Measurements from ENCODE around the gene TRERF1. TPM values are rescaled to one million over a fixed set of nuclear protein-coding genes. Genes with fewer than 3 reads are reported as not detected.

TRERF1 gene
- total and polyA plus RNA-seq, 7 donors = 0.21 to 0.99 (median 0.44) TPM

GRCh38 chr6:42441697-42442081, 10.0 kb downstream of the TRERF1 start:
- H3K27ac ChIP-seq = no peak overlapping the region

GRCh38 chr6:42440778-42441696, 10.7 kb downstream of the TRERF1 start:
- TF ChIP-seq CTCF (IDR thresholded peaks at IDR 0.05) = no peak
- no peaks in the 10 kb centered on the region for H3K9me3 ChIP-seq
- no peak overlapping the region for H3K27ac ChIP-seq
- no peaks in the 10 kb centered on the region for H3K27me3 ChIP-seq (ENCODE audit: insufficient read depth in 3 of 3, low read length in 2 of 3)
- H3K4me3 ChIP-seq = no peak overlapping the region
- intact Hi-C loops (cut with DNase I) = no loop called here
- ATAC-seq = no peak
- peaks cover 3% of the 10 kb centered on the region for H3K4me1 ChIP-seq
- no peaks in the 10 kb centered on the region for H3K36me3 ChIP-seq (ENCODE audit: insufficient read depth in 1 of 2, low read depth in 1 of 2)
- WGBS, 3 donors = 68 to 74% (median 68%) methylated on average over 12 of the region's 12 CpGs
- DNase-seq = no peak

More at GRCh38 chr6:42441697-42442081, 10.0 kb downstream of the TRERF1 start:
- H3K4me1 ChIP-seq = peaks cover 3% of the 10 kb centered on the region
- no peaks in the 10 kb centered on the region for H3K27me3 ChIP-seq (ENCODE audit: insufficient read depth in 3 of 3, low read length in 2 of 3)
- H3K4me3 ChIP-seq = no peak overlapping the region
- ATAC-seq (no peak), DNase-seq (no peak)
- TF ChIP-seq CTCF (IDR thresholded peaks at IDR 0.05) = no peak
- WGBS, 3 donors = 75 to 82% (median 76%) methylated on average over 5 of the region's 5 CpGs
- H3K36me3 ChIP-seq (ENCODE audit: insufficient read depth in 1 of 2, low read depth in 1 of 2) = no peaks in the 10 kb centered on the region
- intact Hi-C loops (cut with DNase I) = no loop called here
- no peaks in the 10 kb centered on the region for H3K9me3 ChIP-seq

- peaks cover 3% of the 10 kb centered on the region for H3K4me1 ChIP-seq
- 81 to 84% (median 84%) methylated on average over 6 of the region's 6 CpGs for WGBS, 3 donors
- ATAC-seq (no peak), DNase-seq (no peak)
- no peaks in the 10 kb centered on the region for H3K27me3 ChIP-seq (ENCODE audit: insufficient read depth in 3 of 3, low read length in 2 of 3)
- no peaks in the 10 kb centered on the region for H3K9me3 ChIP-seq
- intact Hi-C loops (cut with DNase I) = no loop called here
- H3K27ac ChIP-seq = no peak overlapping the region
- no peak overlapping the region for H3K4me3 ChIP-seq
- no peaks in the 10 kb centered on the region for H3K36me3 ChIP-seq (ENCODE audit: insufficient read depth in 1 of 2, low read depth in 1 of 2)
- TF ChIP-seq CTCF (IDR thresholded peaks at IDR 0.05) = no peak
These were observed 11.7 kb downstream of the TRERF1 start for GRCh38 chr6:42440027-42440426.

- no peaks in the 10 kb centered on the region for H3K27me3 ChIP-seq (ENCODE audit: insufficient read depth in 3 of 3, low read length in 2 of 3)
- DNase-seq (no peak), ATAC-seq (no peak)
- H3K36me3 ChIP-seq (ENCODE audit: insufficient read depth in 1 of 2, low read depth in 1 of 2) = no peaks in the 10 kb centered on the region
- 78 to 88% (median 83%) methylated on average over 2 of the region's 2 CpGs for WGBS, 3 donors
- no peaks in the 10 kb centered on the region for H3K9me3 ChIP-seq
- H3K4me3 ChIP-seq = no peak overlapping the region
- H3K27ac ChIP-seq = no peak overlapping the region
- intact Hi-C loops (cut with DNase I) = no loop called here
- TF ChIP-seq CTCF (IDR thresholded peaks at IDR 0.05) = no peak
- peaks cover 3% of the 10 kb centered on the region for H3K4me1 ChIP-seq
These were observed 14.9 kb downstream of the TRERF1 start for GRCh38 chr6:42436825-42437224.
